Activated T-helper 1 cell treated with anti-CD3 and anti-CD28 coated beads, Interleukin-2, amount 50 U/mL, for 16 hours (primary cell): ENCODE results near the gene SEPTIN10.
"Not testable (repeated sequence)": the region's sequence is repeated elsewhere in the genome, so short reads cannot be mapped to it uniquely, and the experiment has no call there.

ENCODE experiments used
- DNase-seq, 2 donors: peaks; one replicate each; pipeline ENCODE4 v3.0.0-alpha.2; 2020; ENCODE audit warnings: low read depth in 1 of 2, low spot score in 1 of 2

The SEPTIN10 gene

GRCh38 chr2:109613922-109614714, at the start of gene SEPTIN10, which contains the start of gene SOWAHC:
Gene SEPTIN10 (minus strand): TSS chr2:109613966. CDS start chr2:109613827, 139 bp downstream.
Gene SOWAHC (plus strand): TSS chr2:109614364. CDS start chr2:109614490, 126 bp downstream.
- peak; percentile 52 to 67 for DNase-seq

GRCh38 chr2:109662889-109663288, 49.1 kb upstream of the SEPTIN10 start:
- no peak for DNase-seq

DNA sequence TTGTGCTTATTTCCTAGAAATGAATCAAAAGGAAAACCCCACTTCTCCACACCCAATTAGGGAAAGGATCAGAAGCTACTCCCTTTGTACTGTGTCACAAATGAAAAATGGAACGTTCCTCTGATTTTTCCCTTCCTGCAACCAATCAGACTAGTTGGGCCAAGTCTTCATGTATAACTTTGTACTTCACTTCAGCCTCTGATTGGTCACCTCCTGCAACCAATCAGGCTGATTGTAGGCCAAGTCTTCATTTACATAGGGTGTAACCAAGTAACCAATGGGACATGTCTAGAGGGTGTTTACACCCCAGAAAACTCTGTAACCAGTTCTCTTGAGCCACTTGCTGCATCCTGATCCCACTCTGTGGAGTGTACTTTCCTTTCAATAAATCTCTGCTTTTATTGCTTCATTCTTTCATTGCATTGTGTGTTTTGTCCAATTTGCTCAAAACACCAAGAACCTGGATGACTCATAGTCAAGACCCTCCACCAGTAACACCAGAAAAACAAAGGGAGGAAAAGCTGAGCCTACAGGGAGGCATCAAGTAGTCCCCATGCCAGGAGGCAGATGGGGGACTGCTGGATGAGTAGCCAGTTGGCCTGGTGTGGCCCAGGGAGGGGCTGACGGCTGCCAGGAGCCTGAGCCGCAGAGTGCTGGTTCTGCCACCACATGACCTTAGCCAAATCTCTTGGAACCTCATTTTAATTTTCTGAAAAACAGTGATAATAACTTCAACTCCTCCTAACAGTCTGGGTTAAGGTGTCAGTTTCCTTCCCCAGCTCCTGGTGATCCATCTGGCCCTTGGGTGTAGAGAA, 46.5 kb upstream of the SEPTIN10 start:
- DNase-seq = no peak

GRCh38 chr2:109659396-109660045, 45.8 kb upstream of the SEPTIN10 start:
- no peak for DNase-seq

DNA sequence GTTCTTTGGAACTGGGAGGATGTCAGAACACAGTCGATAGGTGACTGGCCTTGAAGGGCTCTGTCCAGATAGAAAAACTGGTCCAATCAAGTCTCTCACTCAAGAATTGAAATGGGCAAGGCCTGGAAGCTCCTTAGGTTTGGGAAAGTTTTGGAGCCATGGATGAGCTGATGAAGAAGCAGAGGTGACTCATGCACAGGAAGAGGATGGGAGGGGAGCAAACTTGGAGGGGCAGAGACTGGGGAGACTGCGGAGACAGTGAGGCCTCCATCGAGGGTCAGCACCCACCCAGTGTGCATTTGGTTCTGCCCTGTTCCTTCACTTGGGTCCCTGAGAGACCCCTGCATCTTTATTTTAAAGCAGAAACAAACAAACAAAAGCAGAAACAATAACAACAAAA, 41.5 kb upstream of the SEPTIN10 start:
- no peak for DNase-seq

- no peak for DNase-seq
Measured at GRCh38 chr2:109654326-109655050, 40.7 kb upstream of the SEPTIN10 start.

- DNase-seq = no peak
Measured at GRCh38 chr2:109649736-109650695, 36.2 kb upstream of the SEPTIN10 start.

DNA sequence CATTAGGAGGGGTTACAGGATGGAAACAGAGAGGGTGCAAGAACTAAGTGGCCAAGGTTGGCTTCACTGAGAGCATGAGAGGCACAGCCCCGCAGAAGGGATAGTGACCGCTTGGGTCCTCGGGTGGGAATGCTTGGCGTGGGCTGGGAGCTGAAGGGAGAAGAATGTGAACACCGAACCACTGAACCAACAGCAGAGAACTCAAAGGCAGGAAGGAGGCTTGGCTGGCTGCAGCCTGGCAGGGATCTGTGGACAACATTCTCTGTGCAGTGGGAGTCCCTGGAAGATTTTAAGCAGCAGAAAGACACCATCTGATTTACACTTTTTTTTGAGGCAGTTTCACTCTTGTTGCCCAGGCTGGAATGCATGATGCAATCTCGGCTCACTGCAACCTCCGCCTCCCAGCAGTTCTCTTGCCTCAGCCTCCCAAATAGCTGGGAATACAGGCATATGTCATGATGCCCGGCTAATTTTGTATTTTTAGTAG, 34.3 kb upstream of the SEPTIN10 start:
- no peak for DNase-seq

DNA sequence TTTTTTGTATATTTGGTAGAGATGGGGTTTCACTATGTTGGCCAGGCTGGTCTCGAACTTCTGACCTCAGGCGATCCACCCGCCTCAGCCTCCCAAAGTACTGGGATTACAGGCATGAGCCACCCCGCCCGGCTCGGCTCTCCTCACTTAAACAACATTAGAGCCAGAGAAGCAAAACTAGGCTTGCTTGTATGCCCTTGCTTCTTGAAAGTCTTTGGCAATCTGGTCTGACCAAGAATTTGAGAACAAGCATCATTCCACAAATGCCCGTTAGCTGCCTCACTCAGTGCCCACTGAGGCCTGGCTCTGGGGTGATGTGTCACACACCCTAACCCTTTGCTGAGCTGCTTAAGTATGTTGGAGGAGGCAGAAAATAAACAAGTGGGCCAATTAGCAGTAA, 33.9 kb upstream of the SEPTIN10 start:
- no peak for DNase-seq

DNA sequence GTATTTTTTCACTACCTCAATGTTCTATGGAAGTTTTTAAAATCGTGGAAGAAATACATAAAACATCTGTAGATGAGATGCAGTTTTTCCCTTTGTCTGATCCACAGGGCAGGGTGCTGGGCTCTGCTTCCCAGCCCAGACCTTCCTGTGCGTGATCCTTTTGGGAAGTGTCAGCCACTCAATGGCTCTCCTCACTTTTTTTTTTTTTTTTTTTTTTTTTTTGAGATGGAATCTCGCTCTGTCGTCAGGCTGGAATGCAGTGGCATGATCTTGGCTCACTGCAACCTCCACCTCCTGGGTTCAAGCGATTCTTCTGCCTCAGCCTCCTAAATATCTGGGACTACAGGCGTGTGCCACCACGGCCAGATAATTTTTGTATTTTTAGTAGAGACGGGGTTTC, 33.2 kb upstream of the SEPTIN10 start:
- DNase-seq = no peak

DNA sequence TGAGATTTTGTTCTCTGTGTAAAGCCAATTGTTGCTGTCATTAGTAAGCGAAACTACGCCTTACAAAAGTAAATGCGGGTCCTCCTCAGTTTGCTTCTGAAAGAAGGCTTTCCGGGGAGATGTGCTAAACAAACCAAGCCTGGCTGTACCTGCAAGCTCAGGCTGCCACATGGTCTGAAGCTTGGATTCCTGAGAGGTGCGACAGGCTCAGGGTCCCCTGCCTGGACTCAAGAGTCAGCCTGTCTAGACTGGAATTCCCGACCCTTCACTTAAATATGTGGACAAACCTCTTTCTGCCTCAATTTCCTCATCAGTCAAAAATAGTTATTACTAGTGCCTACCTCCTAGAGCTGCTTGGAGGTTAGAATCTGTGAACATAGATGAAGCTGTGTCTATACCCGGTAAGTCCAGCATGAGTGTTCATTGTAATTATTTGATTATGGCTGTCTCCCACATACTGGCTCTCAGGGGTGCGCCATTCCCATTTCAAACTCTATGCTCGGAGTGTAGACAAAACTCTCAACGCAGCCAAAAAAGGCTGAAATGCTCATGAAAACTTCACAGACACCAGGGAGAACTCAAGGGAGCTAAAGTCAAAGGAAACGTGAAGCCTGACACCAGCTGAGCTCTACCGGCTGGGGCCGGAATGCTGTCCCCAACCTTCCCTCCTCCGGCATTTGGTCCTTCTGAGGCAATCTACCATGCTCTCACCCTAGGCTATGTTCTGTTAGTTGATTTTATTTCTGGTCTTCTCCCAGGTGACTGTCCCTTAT, 31.8 kb upstream of the SEPTIN10 start:
- no peak for DNase-seq

- no peak for DNase-seq
Measured at GRCh38 chr2:109644571-109645275, 31.0 kb upstream of the SEPTIN10 start.

GRCh38 chr2:109640000-109640399, 26.2 kb upstream of the SEPTIN10 start:
- not testable (repeated sequence) for DNase-seq

GRCh38 chr2:109638795-109639194, 25.0 kb upstream of the SEPTIN10 start:
- DNase-seq = no peak

- no peak for DNase-seq
Measured at GRCh38 chr2:109637749-109638570, 24.2 kb upstream of the SEPTIN10 start.

GRCh38 chr2:109636317-109636716, 22.6 kb upstream of the SEPTIN10 start:
- no peak for DNase-seq
